GM18498 (cell line): ENCODE results near the gene ATP6V1A.

Experiments used
- ATAC-seq: cut with Tn5 transposase; IDR thresholded peaks from one replicate; pipeline ENCODE4 v1.9.1; 2021; ENCODE audit warnings: mild to moderate bottlenecking, moderate library complexity; ENCODE audit not compliant: unreplicated experiment

Gene ATP6V1A

DNA sequence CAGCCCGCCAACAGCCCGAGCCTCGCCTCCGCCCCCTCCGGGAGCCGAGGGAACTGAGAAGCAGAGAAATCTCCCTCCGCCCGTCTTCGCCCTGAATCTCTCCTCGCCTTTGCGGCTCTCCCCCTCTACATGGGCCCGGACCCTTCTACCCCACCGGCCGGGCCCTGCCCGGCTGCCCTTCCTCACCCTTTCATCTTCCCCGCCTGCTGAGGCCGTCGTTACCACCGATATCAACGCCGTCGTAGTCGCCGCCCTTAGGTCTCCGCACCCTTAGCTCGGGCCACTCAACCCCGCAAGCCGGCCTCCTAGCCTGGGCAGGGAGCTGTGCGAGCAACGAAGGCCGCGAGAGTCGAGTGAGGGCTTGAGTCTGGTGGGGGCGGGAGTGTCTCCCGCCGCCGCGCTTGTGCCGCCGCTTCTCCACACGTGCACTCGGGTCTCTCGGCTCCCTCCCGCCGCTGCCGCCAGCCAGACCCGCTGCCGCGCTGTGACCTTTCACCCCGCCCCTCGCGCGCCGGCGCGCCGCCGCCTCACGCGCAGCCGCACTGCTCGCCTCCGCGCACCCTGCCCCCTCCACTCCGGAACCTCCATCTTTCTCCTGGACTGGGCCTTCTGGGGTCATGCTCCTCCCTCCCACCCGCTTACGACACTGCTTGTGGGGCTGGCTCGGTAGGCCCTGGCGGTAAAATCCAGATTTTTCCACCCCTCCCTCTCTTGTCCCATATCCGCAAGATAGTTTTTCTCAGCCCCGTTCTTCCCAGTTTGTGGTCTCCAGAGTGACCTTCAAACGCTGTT is 883 bp upstream of the ATP6V1A start, which contains the start of gene NAA50:
Gene NAA50, minus strand, starts transcription at position 494 of the 792 bp plus-strand sequence. Its CDS starts 300 bp downstream, at position 194.
- ATAC-seq, result peak; percentile 55

DNA sequence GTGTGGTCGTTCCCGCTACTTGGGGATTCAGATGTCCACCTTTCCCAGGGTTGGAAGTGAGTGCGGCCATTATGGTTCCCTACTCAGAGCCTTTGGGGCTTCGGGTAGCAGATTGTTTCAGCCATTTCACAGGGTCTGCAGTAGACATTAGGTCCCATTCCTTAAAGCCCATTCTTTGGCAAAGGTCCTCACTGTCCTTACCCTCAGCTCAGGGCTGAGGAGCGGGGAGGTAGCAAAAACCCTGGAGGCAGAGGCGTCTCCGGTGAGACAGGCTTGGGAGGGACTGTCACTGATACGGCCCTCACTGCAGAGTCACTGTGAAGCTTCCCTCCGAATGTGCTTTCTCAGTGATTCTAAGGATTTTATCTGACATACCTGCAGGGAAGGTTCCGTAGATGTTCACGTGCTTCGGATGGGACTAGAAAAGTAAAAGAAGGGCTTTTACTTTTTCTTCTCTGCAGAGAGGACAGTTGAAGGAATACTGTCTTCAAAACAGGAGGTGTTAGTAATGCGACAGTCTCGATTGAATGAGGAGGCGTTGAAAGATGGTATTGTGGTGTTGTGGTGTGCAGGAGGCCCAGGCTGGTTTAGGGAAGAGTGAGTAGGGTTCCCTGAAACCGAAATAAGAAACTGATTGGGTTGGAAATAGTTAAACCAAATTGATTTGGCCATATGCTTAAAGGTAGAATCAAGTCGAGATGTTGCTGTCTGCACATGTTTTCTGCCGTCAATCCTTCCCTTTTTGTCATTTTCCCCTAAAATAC is 630 bp downstream of the ATP6V1A start:
- ATAC-seq, result peak; percentile 8

DNA sequence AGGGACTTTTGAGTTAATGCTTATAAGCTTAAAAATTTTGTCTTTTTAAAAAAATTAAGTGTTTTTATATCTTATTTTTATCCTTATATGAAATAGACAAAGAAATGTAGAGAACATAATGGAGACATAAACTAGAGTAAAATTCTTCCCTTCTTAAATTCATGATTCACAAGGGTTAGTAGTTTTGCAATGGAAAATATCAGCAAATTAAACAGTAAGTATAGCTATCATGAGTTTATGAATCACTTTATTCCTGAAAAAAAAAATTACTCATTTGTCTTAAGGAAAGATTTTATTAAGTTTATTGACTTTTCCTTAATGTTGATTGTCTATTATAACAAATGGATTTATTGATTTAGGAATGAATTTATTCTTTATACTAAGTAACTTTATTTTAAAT is 4.3 kb downstream of the ATP6V1A start:
- no peak for ATAC-seq

DNA sequence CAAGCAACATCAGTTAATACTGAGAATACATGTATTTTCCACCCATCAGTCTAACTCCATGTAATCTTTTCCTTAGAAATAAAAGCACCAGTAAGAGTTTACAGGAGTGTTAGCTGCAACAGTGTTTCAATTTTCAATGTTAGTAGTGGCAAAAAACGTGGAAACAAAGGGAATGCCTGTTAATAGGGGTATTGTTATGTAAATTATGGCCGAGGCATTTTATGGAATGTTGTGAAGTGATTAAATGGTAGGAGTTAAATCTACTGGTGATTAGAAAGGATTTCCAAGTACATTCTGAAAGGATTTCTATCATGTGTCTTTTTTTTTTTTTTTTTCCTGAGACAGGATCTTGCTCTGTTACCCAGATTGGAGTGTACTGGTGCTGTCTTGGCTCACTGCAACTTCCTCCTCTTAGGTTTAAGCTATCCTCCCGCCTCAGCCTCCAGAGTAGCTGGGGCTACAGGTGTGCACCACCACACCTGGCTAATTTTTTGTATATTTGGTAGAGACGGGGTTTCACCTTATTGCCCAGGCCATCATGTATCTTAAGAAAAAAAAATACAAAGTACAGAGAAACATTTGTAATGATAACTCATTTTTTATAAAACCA is 6.6 kb downstream of the ATP6V1A start:
- no peak for ATAC-seq

DNA sequence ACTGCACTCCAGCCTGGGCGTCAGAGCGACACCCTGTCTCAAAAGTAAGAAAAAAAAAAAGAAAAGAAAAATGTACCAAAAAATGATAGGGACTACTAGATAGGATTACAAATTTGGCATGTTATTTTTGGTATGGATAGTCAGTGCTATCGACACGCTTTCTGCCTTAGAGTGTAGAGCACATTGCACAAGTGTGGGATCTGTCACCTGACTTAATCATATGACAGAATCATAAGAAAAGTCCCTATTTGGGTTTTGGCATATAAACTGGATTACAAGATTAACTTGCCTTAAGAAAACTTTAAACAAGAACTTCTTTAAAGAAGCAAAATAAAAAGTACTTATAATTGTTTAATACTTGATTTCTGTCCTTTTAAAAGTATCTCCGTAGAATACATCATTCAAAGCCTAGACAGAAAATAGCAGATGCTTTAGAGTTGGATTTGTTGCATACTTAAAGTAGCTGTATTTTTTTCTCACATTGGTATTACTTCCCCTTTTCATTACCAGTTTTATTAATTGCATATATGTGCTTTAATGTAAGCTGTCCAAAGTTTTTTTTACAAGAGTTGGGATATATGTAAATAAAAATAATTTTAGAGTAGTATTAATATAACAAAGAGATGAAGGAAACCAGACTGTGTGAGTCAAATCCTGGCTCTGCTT is 7.8 kb downstream of the ATP6V1A start:
- ATAC-seq, result peak; percentile 55

- no peak for ATAC-seq
Measured at GRCh38 chr3:113758389-113759024, 11.7 kb downstream of the ATP6V1A start.

DNA sequence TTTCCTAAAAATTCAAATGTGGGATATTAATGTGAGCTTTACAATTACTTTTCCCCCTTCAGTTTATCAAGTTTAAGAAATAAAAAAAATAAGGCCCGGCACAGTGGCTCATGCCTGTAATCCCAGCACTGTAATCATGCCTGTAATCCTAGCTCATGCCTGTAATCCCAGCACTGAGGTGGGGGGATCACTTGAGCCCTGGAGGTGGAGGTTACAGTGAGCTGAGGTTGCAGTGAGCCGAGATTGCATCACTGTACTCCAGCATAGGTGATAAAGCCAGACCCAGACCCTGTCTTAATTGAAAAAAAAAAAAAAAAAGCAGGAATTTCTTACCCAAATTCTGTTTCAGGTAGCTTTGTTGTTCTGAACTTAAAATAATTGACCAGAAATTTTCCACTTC is 17.9 kb downstream of the ATP6V1A start:
- no peak for ATAC-seq

- ATAC-seq, result peak; percentile 62
Measured at GRCh38 chr3:113769551-113769950, 22.7 kb downstream of the ATP6V1A start.

DNA sequence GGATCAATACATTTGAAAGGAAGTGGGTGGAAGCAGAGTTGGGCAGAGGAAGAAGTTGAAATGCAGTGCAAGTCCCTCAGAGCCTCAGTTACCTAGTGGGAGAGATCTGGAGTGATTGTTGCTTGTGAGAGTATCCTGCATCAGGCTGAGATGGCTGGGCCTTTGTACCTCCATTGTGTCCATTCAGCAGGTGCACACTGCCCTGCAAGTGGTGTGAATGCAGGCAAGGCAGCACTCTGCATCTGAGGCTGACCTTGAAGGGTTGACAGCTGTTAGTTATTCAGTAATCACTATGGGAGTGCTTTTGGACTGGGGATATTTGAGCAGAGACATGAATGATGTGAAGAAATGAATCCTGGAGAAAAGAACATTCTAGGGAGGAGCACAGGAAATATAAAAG is 25.2 kb downstream of the ATP6V1A start:
- ATAC-seq, result no peak

DNA sequence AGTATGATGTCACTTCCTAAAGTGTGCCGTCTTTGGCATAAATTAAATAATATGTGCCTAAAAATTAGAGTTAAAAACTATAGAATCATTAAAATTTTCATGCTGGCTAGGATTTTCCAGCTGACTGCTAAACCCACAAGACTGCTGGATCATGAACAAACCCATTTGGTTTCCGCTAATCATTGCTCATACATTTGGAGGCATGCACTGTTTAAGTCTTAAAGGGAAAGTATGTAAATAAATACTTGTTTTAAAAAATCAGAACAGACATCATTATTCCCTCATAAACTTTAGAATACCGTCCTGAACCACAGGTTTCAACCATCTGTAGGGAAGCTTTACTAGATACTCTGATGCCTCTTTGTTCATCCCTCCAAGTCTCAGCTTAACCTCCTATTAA is 26.5 kb downstream of the ATP6V1A start:
- no peak for ATAC-seq

DNA sequence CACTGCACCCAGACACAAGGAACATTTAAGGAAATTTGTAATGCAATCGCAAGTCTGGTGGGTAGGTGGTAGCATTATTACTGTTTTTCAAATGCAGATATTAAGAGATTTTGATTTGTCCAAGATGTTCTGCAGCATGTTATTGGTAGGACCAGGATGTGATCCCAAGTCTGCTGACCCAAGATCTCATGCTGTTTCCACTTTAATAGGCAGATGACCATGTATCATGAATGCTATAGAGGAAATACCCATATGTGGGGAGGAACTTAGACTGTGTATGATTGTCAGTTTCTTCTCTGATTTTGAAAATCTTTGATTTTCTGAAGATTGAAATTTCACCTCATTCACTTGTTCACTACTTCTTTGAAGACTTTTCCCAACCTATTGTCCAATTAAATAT is 28.7 kb downstream of the ATP6V1A start:
- no peak for ATAC-seq

GRCh38 chr3:113776564-113776963 is 29.7 kb downstream of the ATP6V1A start:
- ATAC-seq, result no peak

DNA sequence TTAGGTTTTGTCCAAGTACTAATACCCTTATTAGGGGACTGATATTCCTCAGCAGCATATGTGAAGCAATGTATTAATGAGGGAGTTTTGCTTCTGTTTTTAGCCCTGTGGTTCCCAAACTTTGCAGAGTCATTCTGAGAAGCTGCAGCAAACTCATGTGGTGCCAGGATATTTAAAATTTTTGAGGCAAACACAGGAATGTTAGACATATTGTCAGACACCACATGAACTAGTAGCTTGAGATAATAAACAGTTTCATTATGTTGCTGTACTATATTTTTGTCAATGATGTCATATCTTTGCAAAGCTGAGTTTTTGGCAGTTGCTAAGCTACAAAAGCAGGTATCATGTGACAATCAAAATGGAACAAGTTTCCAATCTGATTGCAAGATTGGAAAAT is 36.6 kb downstream of the ATP6V1A start:
- peak; percentile 68 for ATAC-seq

GRCh38 chr3:113783980-113784379 is 37.1 kb downstream of the ATP6V1A start:
- peak; percentile 7 for ATAC-seq

- ATAC-seq, result no peak
Measured at GRCh38 chr3:113791381-113791780, 44.5 kb downstream of the ATP6V1A start.

DNA sequence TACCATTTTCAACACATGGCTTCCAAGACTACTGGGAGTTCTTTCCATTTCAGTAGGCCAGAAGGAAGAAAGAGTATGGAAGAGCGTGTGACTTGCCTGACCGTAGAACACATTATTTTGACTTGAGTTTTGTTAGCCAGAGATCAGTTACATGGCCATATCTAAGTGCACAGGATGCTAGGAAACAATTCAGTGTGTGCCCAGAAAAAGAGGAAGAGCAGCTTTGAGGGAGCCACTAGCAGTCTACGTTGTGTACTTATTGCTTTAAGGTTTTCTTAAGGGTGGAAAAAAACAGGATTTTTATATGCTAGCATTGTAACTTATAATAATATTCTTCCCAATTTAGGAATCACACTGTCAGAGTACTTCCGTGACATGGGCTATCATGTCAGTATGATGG is 47.7 kb downstream of the ATP6V1A start:
- ATAC-seq, result no peak

GRCh38 chr3:113795693-113796092 is 48.9 kb downstream of the ATP6V1A start:
- ATAC-seq, result no peak

DNA sequence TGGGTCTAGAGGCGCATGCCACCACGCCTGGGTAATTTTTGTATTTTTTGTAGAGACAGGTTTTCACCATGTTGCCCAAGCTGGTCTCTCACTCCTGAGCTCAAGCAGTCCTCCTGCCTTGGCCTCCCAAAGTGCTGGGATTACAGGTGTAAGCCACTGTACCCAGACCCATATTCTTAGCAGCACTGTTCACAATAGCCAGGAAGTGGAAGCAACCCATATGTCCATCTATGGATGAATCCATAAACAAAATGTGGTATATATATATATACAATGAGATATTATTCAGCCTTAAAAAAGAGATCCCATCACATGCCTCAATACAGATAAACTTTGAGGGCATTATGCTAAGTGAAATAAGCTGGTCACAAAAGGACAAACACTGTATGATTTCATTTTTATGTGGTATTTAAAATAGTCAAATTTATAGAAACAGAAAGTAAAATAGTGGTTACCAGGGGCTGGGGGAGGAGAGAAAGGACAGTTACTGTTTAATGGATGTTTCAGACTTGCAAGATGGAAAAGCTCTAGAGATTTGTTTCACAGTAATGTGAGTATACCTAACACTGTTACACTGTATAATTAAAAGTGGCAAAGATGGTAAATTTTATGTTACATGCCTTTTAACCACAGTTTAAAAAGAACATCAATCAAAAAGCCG is 56.1 kb downstream of the ATP6V1A start:
- peak; percentile 72 for ATAC-seq

- ATAC-seq, result no peak
Measured at GRCh38 chr3:113804661-113805060, 57.8 kb downstream of the ATP6V1A start.

DNA sequence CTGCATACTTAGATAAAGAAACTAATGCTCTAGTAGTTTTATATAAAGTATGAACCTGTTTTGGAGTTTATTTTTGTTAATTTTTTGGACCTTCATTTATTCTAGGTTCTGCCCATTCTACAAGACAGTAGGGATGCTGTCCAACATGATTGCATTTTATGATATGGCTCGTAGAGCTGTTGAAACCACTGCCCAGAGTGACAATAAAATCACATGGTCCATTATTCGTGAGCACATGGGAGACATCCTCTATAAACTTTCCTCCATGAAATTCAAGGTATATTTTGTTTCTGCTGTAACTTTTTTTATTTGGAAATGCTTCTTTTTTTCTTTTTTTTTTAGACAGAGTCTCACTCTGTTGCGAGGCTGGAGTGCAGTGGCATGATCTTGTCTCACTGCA is 58.4 kb downstream of the ATP6V1A start:
- ATAC-seq, result no peak
